HCT116 (cell line): ENCODE data around the gene COPE. TPM values are rescaled to one million over a fixed set of nuclear protein-coding genes. Genes with fewer than 3 reads are reported as not detected.

Experiments
- ATAC-seq: fragments of 200-7000 bp; cut with Tn5 transposase; 2 replicates; pipeline ENCODE4 v1.9.1; 2020; ENCODE audit warnings: mild to moderate bottlenecking, moderate library complexity
- BruUV-seq: library from RNA; stranded (reverse); fragments of 400-500 nt; replicated peaks from 2 replicates; lab custom pipeline; 2021; lab: Mats Ljungman, UMichigan
- CTCF ChIA-PET: fragments of 300-600 bp; sonication (Branson Sonifier 250); formaldehyde crosslinking; loops from one replicate; lab custom pipeline; 2021; ENCODE audit warnings: antibody characterized with exemption; lab: Charles Lee
- POLR2A ChIA-PET: fragments of 300-600, 350-600 bp; sonication (Branson Sonifier 250); formaldehyde crosslinking; loops from one replicate; lab custom pipeline; 2021; ENCODE audit warnings: antibody characterized with exemption; lab: Charles Lee
- RAD21 ChIA-PET, 2 experiments: fragments of 300-600 bp; sonication (Branson Sonifier 250); formaldehyde crosslinking; loops; one replicate each; lab custom pipeline; 2023; ENCODE audit warnings: low total read pairs in 2 of 2; ENCODE audit not compliant: uncharacterized antibody in 2 of 2, unreplicated experiment in 2 of 2, low non-redundant PET in 1 of 2; lab: Charles Lee
- DNase-seq: peaks from one replicate; pipeline ENCODE4 v3.0.0-alpha.2; 2010; ENCODE audit warnings: low read depth, low spot score
- H2AFZ ChIP-seq: fragments of 200-600 bp; shearing (Covaris generic), sonication (generic); 2 replicates; pipeline ENCODE4 v1.6.1; 2017; ENCODE audit warnings: low read depth, mixed run types, mixed read lengths, antibody characterized with exemption, low read length; ENCODE audit not compliant: poor library complexity, severe bottlenecking
- H3K27ac ChIP-seq: 2 replicates; pipeline ENCODE4 v1.5.1; 2012; ENCODE audit warnings: low read depth, low read length
- H3K27me3 ChIP-seq: fragments of 200-600 bp; sonication (generic); 2 replicates; pipeline ENCODE4 v1.6.1; 2016; ENCODE audit warnings: mixed run types, low read length, mixed read lengths; ENCODE audit not compliant: insufficient read depth
- H3K36me3 ChIP-seq, 2 experiments: fragments of 200-500 bp in 1 of 2; fragments of 200-600 bp in 1 of 2; sonication (Bioruptor generic) in 1 of 2; sonication (generic) in 1 of 2; 2 replicates each; pipeline versions ENCODE4 v1.5.1 to v1.6.1; 2014 to 2016; ENCODE audit warnings: low read length in 2 of 2, inconsistent platforms in 1 of 2, mixed read lengths in 1 of 2, mixed run types in 1 of 2; ENCODE audit not compliant: insufficient read depth in 2 of 2, control insufficient read depth in 1 of 2
- H3K4me1 ChIP-seq, 2 experiments: fragments of 200-600 bp in 1 of 2; sonication (generic) in 1 of 2; 2 replicates each; pipeline versions ENCODE4 v1.5.1 to v1.6.1; 2012 to 2017; ENCODE audit warnings: low read length in 2 of 2, inconsistent platforms in 1 of 2, mild to moderate bottlenecking in 1 of 2, mixed read lengths in 1 of 2, mixed run types in 1 of 2, moderate library complexity in 1 of 2; ENCODE audit not compliant: insufficient read depth in 2 of 2, control insufficient read depth in 1 of 2
- H3K4me2 ChIP-seq: fragments of 200-600 bp; sonication (generic); 2 replicates; pipeline ENCODE4 v1.6.1; 2017; ENCODE audit warnings: mixed run types, low read length, mixed read lengths
- H3K4me3 ChIP-seq, 2 experiments: fragments of 200-600 bp in 1 of 2; sonication (generic) in 1 of 2; replicated peaks in 1 of 2; 2 replicates each; pipeline ENCODE4 v1.5.1; 2011 to 2016; ENCODE audit warnings: low read length in 2 of 2, control low read depth in 1 of 2, low read depth in 1 of 2, mild to moderate bottlenecking in 1 of 2, mixed read lengths in 1 of 2, mixed run types in 1 of 2
- H3K79me2 ChIP-seq: fragments of 200-600 bp; sonication (generic); 2 replicates; pipeline ENCODE4 v1.6.1; 2017; ENCODE audit warnings: mild to moderate bottlenecking, mixed run types, low read length, moderate library complexity, mixed read lengths; ENCODE audit not compliant: insufficient read depth
- H3K9ac ChIP-seq: fragments of 200-600 bp; sonication (generic); 2 replicates; pipeline ENCODE4 v1.6.1; 2016; ENCODE audit warnings: low read length, mixed read lengths
- H3K9me2 ChIP-seq: fragments of 200-600 bp; sonication (generic), shearing (Covaris generic); 2 replicates; pipeline ENCODE4 v1.6.1; 2017; ENCODE audit warnings: mixed run types, mild to moderate bottlenecking, moderate library complexity; ENCODE audit not compliant: insufficient read depth
- H3K9me3 ChIP-seq, 2 experiments: fragments of 200-500 bp in 1 of 2; fragments of 200-600 bp in 1 of 2; sonication (Bioruptor generic) in 1 of 2; sonication (generic) in 1 of 2; 2 replicates each; pipeline ENCODE4 v1.6.1; 2014 to 2017; ENCODE audit warnings: low read length in 2 of 2, mixed read lengths in 2 of 2, inconsistent platforms in 1 of 2, low read depth in 1 of 2, mild to moderate bottlenecking in 1 of 2, mixed run types in 1 of 2, moderate library complexity in 1 of 2; ENCODE audit not compliant: control insufficient read depth in 1 of 2, insufficient read depth in 1 of 2
- H4K20me1 ChIP-seq: fragments of 200-600 bp; sonication (generic), shearing (Covaris generic); 2 replicates; pipeline ENCODE4 v1.6.1; 2017; ENCODE audit warnings: mixed run types, mild to moderate bottlenecking, moderate library complexity; ENCODE audit not compliant: insufficient read depth
- CEBPB ChIP-seq: IDR thresholded peaks from 2 replicates; pipeline ENCODE4 v1.6.1; 2012; ENCODE audit warnings: low read depth
- EZH2 ChIP-seq: fragments of 200-600 bp; sonication (generic); IDR thresholded peaks from 2 replicates; pipeline ENCODE4 v1.6.1; 2017; ENCODE audit warnings: antibody characterized with exemption, mixed run types
- EZH2phosphoT487 ChIP-seq: fragments of 200-600 bp; IDR thresholded peaks from 2 replicates; pipeline ENCODE4 v1.6.1; 2018; ENCODE audit warnings: antibody characterized with exemption, borderline replicate concordance
- POLR2AphosphoS5 ChIP-seq: IDR thresholded peaks from 2 replicates; pipeline ENCODE4 v1.6.1; 2011; ENCODE audit warnings: mild to moderate bottlenecking, low read depth, low read length, moderate library complexity
- SP1 ChIP-seq: IDR thresholded peaks from 2 replicates; pipeline ENCODE4 v1.6.1; 2012; ENCODE audit warnings: low read depth
- TCF7L2 ChIP-seq: IDR thresholded peaks from 2 replicates; pipeline ENCODE4 v1.7.0; 2011; ENCODE audit warnings: borderline replicate concordance, inconsistent platforms; ENCODE audit not compliant: insufficient read depth, insufficient read length; ENCODE audit errors: extremely low read depth
- YY1 ChIP-seq: IDR thresholded peaks from 2 replicates; pipeline ENCODE4 v1.6.1; 2011; ENCODE audit warnings: low read length, low read depth, moderate library complexity, mild to moderate bottlenecking; ENCODE audit not compliant: insufficient replicate concordance; ENCODE audit errors: extremely low read depth
- ZFX ChIP-seq: fragments of 450-650 bp; IDR thresholded peaks from 2 replicates; pipeline ENCODE4 v1.6.1; 2017
- ZNF274 ChIP-seq: fragments of 200-500 bp; sonication (Bioruptor generic); IDR thresholded peaks from 2 replicates; pipeline ENCODE4 v1.6.1; 2014; ENCODE audit warnings: mild to moderate bottlenecking, low read depth, low read length, inconsistent platforms
- intact Hi-C: fragments of 100-400 bp; cut with micrococcal nuclease; formaldehyde crosslinking; loops from 2 replicates; pipeline ENCODE4 v1.10.0; 2022
- total RNA-seq: library from RNA; stranded (reverse); gene quantifications from one replicate; pipeline ENCODE4 v1.2.1, GENCODE V29; 2021; ENCODE audit not compliant: unreplicated experiment
- TF ChIP-seq, protein P1 (sequence below): IDR thresholded peaks from 2 replicates; pipeline ENCODE4 v1.6.1; 2011; ENCODE audit warnings: mild to moderate bottlenecking, low read length, moderate library complexity; ENCODE audit not compliant: insufficient replicate concordance; ENCODE audit errors: extremely low read depth
- TF ChIP-seq, protein P2 (sequence below): IDR thresholded peaks from 2 replicates; pipeline ENCODE4 v1.6.1; 2012
- TF ChIP-seq, protein P3 (sequence below): IDR thresholded peaks from 2 replicates; pipeline ENCODE4 v1.6.1; 2012; ENCODE audit warnings: low read depth
- TF ChIP-seq, protein P4 (sequence below): IDR thresholded peaks from 2 replicates; pipeline ENCODE4 v1.6.1; 2012

The COPE gene
- total RNA-seq, 1 experiment from 2014 or later: 263 TPM

DNA sequence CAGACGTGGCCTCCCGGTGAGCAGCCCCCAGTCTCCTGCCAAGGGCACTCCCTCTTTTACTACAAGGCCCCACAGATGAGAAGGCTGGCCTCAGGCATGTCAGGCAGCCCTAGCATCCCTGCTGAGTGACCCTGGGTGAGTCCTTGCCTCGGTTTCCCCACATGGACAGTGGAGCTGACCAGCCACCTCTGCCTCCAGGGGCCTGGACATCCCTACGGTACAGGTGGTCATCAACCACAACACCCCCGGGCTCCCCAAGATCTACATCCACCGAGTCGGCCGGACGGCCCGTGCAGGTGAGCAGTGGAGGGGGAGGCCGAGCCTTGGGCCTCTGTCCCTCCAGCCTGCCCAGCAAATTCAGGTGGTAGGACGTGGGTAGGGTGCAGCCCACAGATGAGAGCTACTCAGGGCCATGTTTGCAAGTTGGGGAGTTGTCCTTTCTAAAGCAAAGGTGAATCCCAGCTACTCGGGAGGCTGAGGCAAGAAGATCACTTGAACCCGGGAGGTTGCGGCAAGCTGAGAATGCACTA lies 5.6 kb upstream of the COPE start:
- CTCF ChIA-PET: no interaction called here
- Histone ChIP-seq H3K9me3 (no peaks in the 10 kb centered on the region), H3K9me2 (no peaks in the 10 kb centered on the region), H3K79me2 (peaks cover 16% of the 10 kb centered on the region), H3K27ac (no peak overlapping the region), H3K4me2 (no peak overlapping the region), H3K27me3 (no peaks in the 10 kb centered on the region), H2AFZ (no peak overlapping the region), H3K9ac (no peak overlapping the region), H3K4me1 (peaks cover 6 to 10% of the 10 kb centered on the region in 2 experiments; a peak in 3 of 4 replicates), H3K4me3 (no peak overlapping the region)
- intact Hi-C loops: no loop called here
- no peak for ATAC-seq
- no TSS peak for BruUV-seq
- DNase-seq: no peak
- RAD21 ChIA-PET: no interaction called here
- TF ChIP-seq SP1: no peak
- no peak for TF ChIP-seq YY1
- TF ChIP-seq, protein P1, sequence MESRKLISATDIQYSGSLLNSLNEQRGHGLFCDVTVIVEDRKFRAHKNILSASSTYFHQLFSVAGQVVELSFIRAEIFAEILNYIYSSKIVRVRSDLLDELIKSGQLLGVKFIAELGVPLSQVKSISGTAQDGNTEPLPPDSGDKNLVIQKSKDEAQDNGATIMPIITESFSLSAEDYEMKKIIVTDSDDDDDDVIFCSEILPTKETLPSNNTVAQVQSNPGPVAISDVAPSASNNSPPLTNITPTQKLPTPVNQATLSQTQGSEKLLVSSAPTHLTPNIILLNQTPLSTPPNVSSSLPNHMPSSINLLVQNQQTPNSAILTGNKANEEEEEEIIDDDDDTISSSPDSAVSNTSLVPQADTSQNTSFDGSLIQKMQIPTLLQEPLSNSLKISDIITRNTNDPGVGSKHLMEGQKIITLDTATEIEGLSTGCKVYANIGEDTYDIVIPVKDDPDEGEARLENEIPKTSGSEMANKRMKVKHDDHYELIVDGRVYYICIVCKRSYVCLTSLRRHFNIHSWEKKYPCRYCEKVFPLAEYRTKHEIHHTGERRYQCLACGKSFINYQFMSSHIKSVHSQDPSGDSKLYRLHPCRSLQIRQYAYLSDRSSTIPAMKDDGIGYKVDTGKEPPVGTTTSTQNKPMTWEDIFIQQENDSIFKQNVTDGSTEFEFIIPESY: no peak
- TF ChIP-seq EZH2phosphoT487: no peak
- no peak for TF ChIP-seq CEBPB
- no peak for TF ChIP-seq POLR2AphosphoS5
- no peak for TF ChIP-seq ZNF274
- TF ChIP-seq TCF7L2: no peak
- TF ChIP-seq EZH2: no peak
- TF ChIP-seq ZFX: no peak
- TF ChIP-seq, protein P2, sequence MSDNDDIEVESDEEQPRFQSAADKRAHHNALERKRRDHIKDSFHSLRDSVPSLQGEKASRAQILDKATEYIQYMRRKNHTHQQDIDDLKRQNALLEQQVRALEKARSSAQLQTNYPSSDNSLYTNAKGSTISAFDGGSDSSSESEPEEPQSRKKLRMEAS: no peak
- TF ChIP-seq, protein P3, sequence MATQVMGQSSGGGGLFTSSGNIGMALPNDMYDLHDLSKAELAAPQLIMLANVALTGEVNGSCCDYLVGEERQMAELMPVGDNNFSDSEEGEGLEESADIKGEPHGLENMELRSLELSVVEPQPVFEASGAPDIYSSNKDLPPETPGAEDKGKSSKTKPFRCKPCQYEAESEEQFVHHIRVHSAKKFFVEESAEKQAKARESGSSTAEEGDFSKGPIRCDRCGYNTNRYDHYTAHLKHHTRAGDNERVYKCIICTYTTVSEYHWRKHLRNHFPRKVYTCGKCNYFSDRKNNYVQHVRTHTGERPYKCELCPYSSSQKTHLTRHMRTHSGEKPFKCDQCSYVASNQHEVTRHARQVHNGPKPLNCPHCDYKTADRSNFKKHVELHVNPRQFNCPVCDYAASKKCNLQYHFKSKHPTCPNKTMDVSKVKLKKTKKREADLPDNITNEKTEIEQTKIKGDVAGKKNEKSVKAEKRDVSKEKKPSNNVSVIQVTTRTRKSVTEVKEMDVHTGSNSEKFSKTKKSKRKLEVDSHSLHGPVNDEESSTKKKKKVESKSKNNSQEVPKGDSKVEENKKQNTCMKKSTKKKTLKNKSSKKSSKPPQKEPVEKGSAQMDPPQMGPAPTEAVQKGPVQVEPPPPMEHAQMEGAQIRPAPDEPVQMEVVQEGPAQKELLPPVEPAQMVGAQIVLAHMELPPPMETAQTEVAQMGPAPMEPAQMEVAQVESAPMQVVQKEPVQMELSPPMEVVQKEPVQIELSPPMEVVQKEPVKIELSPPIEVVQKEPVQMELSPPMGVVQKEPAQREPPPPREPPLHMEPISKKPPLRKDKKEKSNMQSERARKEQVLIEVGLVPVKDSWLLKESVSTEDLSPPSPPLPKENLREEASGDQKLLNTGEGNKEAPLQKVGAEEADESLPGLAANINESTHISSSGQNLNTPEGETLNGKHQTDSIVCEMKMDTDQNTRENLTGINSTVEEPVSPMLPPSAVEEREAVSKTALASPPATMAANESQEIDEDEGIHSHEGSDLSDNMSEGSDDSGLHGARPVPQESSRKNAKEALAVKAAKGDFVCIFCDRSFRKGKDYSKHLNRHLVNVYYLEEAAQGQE: no peak
- TF ChIP-seq, protein P4, sequence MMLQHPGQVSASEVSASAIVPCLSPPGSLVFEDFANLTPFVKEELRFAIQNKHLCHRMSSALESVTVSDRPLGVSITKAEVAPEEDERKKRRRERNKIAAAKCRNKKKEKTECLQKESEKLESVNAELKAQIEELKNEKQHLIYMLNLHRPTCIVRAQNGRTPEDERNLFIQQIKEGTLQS: no peak
- TF ChIP-seq, all 23 proteins: peak for 0
- peaks cover 16 to 47% of the 10 kb centered on the region in 2 experiments; a peak in 3 of 4 replicates for H3K36me3 ChIP-seq
- no peaks in the 10 kb centered on the region for H4K20me1 ChIP-seq
- POLR2A ChIA-PET: no interaction called here
